ENCODE data around the gene RAI1. TPM values are rescaled to one million over a fixed set of nuclear protein-coding genes. Genes with fewer than 3 reads are reported as not detected.

RAI1 gene
- total RNA-seq, 1 experiment from 2014 or later: 46.8 TPM

GRCh38 chr17:17835415-17836249 is 154.4 kb downstream of the RAI1 start:
- Histone ChIP-seq H3K36me3 (ENCODE audit: insufficient read depth, low read length, poor library complexity, severe bottlenecking) (peaks cover 22% of the 10 kb centered on the region), H3K9me3 (ENCODE audit: low read depth, low read length, poor library complexity, severe bottlenecking) (no peaks in the 10 kb centered on the region), H3K27me3 (replicated peaks; ENCODE audit: insufficient read depth, low read depth, low read length, poor library complexity) (no peaks in the 10 kb centered on the region), H3K4me3 (ENCODE audit: low read depth, low read length, poor library complexity, severe bottlenecking) (peak overlapping the region; percentile 96), H3K27ac (ENCODE audit: low read depth, low read length, poor library complexity, severe bottlenecking) (peak overlapping the region; percentile 100), H3K4me1 (ENCODE audit: insufficient read depth, low read length, poor library complexity, severe bottlenecking) (peaks cover 73% of the 10 kb centered on the region)
- POLR2A ChIA-PET (ENCODE audit: low non-redundant PET): interaction anchor here (0.6 kb wide), 1 partner anchor 14 kb away, joined by 4 read pairs; no protein-coding TSS in a partner anchor
- intact Hi-C loops (cut with micrococcal nuclease; ENCODE audit: unreplicated experiment): no loop called here
- no peak for DNase-seq (ENCODE audit: low spot score)
- TSS peak; percentile 55 for BruUV-seq (replicated peaks)
- CTCF ChIA-PET: interaction anchor here (0.6 kb wide), 1 partner anchor 22 kb away, joined by 3 read pairs; no protein-coding TSS in a partner anchor
- no peak for TF ChIP-seq EZH2 (IDR thresholded peaks at IDR 0.05; ENCODE audit: borderline replicate concordance, low read depth, low read length, poor library complexity, severe bottlenecking)
- TF ChIP-seq CTCF (conservative IDR thresholded peaks at IDR 0.05; ENCODE audit: low read depth, low read length): no peak

GRCh38 chr17:17836250-17836817 is 155.1 kb downstream of the RAI1 start:
- CTCF ChIA-PET: no interaction called here
- no TSS peak for BruUV-seq (replicated peaks)
- Histone ChIP-seq H3K4me3 (ENCODE audit: low read depth, low read length, poor library complexity, severe bottlenecking) (peak overlapping the region; percentile 96), H3K27me3 (replicated peaks; ENCODE audit: insufficient read depth, low read depth, low read length, poor library complexity) (no peaks in the 10 kb centered on the region), H3K27ac (ENCODE audit: low read depth, low read length, poor library complexity, severe bottlenecking) (peak overlapping the region; percentile 100), H3K36me3 (ENCODE audit: insufficient read depth, low read length, poor library complexity, severe bottlenecking) (peaks cover 15% of the 10 kb centered on the region), H3K9me3 (ENCODE audit: low read depth, low read length, poor library complexity, severe bottlenecking) (no peaks in the 10 kb centered on the region), H3K4me1 (ENCODE audit: insufficient read depth, low read length, poor library complexity, severe bottlenecking) (peaks cover 77% of the 10 kb centered on the region)
- intact Hi-C loops (cut with micrococcal nuclease; ENCODE audit: unreplicated experiment): no loop called here
- DNase-seq (ENCODE audit: low spot score): peak; percentile 97
- POLR2A ChIA-PET (ENCODE audit: low non-redundant PET): interaction anchor here (0.6 kb wide), 2 partner anchors 14 to 39 kb away, joined by 4 to 5 read pairs; no protein-coding TSS in a partner anchor
- TF ChIP-seq EZH2 (IDR thresholded peaks at IDR 0.05; ENCODE audit: borderline replicate concordance, low read depth, low read length, poor library complexity, severe bottlenecking) (no peak), CTCF (conservative IDR thresholded peaks at IDR 0.05; ENCODE audit: low read depth, low read length) (no peak)

- H3K4me3 ChIP-seq (ENCODE audit: low read depth, low read length, poor library complexity, severe bottlenecking): peak within 1 kb of the TSS; percentile 96
- peaks cover 9% of the 10 kb centered on the region for H3K36me3 ChIP-seq (ENCODE audit: insufficient read depth, low read length, poor library complexity, severe bottlenecking)
- H3K27me3 ChIP-seq (replicated peaks; ENCODE audit: insufficient read depth, low read depth, low read length, poor library complexity): no peaks in the 10 kb centered on the region
- POLR2A ChIA-PET (ENCODE audit: low non-redundant PET): interaction anchor here (0.6 kb wide), 1 partner anchor 40 kb away, joined by 5 read pairs; no protein-coding TSS in a partner anchor
- intact Hi-C loops (cut with micrococcal nuclease; ENCODE audit: unreplicated experiment): no loop called here
- peak; percentile 78 for DNase-seq (ENCODE audit: low spot score)
- peak within 1 kb of the TSS; percentile 100 for H3K27ac ChIP-seq (ENCODE audit: low read depth, low read length, poor library complexity, severe bottlenecking)
- peaks cover 76% of the 10 kb centered on the region for H3K4me1 ChIP-seq (ENCODE audit: insufficient read depth, low read length, poor library complexity, severe bottlenecking)
- TF ChIP-seq EZH2 (IDR thresholded peaks at IDR 0.05; ENCODE audit: borderline replicate concordance, low read depth, low read length, poor library complexity, severe bottlenecking) (no peak), CTCF (conservative IDR thresholded peaks at IDR 0.05; ENCODE audit: low read depth, low read length) (no peak)
- no peaks in the 10 kb centered on the region for H3K9me3 ChIP-seq (ENCODE audit: low read depth, low read length, poor library complexity, severe bottlenecking)
- CTCF ChIA-PET: no interaction called here
- BruUV-seq (replicated peaks): no TSS peak
These were observed 155.6 kb downstream of the RAI1 start, which contains the start of gene SREBF1 for GRCh38 chr17:17836818-17837379. SREBF1 (minus strand) TSS chr17:17836986; CDS start chr17:17836817, 169 bp downstream.
